Tracheal epithelial cell (primary cell): ENCODE measurements around the gene HSD17B12. TPM values are rescaled to one million over a fixed set of nuclear protein-coding genes. Genes with fewer than 3 reads are reported as not detected.

Experiments
- total RNA-seq: library from RNA; depleted of rRNA; stranded (reverse); fragments of >200 nt; gene quantifications from 2 replicates; pipeline ENCODE4 v1.2.1, GENCODE V29; 2014

Gene HSD17B12
- 75.2 and 122 TPM in 2 replicates for total RNA-seq

DNA sequence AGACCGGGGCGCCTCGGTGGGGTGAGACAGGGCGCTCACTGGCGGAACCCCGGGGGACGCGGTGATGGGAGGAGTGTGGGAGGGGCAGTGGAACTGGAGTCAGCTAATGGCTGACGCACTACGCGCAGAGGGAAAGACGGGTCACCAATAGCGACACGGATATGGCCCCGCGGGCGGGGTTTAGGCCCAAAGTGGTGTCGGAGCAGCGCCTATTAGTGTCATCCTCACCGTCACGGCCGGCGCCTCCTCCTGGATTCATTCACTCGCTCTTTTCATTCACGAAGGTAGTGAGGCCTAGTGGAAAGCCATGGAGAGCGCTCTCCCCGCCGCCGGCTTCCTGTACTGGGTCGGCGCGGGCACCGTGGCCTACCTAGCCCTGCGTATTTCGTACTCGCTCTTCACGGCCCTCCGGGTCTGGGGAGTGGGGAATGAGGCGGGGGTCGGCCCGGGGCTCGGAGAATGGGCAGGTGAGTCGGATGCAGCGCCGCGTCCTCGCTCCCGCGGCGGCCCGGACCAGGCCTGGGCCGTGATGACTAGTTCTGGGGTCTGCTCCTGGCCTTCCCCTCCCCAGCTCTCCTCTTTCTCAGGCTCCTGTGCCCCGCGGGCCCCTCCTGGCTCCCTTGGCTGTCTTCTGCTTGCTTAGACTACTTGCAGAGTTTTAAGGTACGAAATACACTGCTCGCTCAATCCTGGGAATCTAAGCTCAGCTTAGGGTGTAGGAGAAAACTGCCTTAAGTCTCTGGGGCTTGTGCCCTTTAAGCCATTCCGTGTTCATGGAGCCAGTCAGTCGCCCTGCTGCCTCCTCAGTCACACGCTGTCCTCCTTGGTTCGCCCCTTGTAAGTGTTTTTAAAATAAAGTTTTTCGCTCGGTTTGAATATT is at the start of gene HSD17B12:
HSD17B12 (plus strand) TSS at position 218 of the 880 bp plus-strand sequence; CDS start at position 308, 90 bp downstream.

DNA sequence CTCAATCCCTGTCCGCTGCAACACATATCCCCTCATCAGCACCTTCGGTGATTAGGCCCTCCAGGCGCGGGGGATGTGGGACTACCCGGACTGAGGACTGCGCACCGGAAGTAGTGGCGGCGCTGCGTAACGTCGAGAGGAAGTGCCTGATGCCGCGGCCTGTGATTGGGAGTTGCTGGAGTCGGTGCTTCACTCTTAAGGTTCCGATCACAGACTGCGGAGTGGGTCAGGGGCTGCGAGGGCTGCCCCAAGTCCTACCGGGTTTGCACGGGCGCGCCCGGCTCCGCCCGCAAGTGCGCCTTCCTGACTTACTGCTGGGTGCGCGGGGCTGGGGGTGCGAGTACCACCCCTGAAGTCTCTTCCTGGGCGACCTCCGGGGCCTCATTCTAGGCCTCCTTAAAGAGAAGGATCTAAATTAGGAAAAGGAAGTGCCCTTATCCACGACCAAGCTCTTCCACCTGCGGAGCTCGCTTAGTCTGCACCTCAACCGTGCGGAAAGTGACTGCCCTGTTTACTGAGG is 200.2 kb downstream of the HSD17B12 start, which contains the start of gene ALKBH3:
ALKBH3 (plus strand) TSS at position 192 of the 520 bp plus-strand sequence. CDS start 1,822 bp downstream, outside the sequence.

Other genes starting within 250 kb of the HSD17B12 start
- 34.5 and 38.3 TPM in 2 replicates for gene ALKBH3, start 200.1 kb downstream of the HSD17B12 start, total RNA-seq